ENCODE results near the gene PHLDB2. TPM values are rescaled to one million over a fixed set of nuclear protein-coding genes. Genes with fewer than 3 reads are reported as not detected.

The PHLDB2 gene
- total RNA-seq, 2 donors from 2014 or later, result 15.3 to 32.3 TPM

DNA sequence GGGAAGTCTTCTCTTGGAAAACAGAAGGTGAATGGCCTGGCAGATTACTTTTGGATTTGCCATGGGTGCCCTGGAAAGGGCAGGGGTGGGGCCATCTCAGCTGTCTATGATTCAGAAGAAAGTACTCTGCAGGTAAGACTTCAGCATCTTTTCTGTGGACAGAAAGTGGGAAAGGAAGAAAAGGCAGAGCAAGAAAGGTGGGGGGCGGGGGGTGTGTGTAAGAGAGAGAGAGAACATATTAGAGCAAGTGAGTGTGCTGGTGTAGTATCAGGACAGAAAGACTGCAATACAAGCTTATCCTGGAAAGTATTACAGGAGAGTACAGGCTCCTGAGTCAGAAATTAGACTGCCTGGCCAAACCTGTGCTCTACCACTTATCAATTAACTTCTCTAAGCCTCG lies 145.1 kb downstream of the PHLDB2 start:
- Histone ChIP-seq H3K36me3 (no peaks in the 10 kb centered on the region), H3K4me3 (no peak overlapping the region), H3K27me3 (replicated peaks; ENCODE audit: insufficient read depth) (no peaks in the 10 kb centered on the region), H3K27ac (no peak overlapping the region), H3K9me3 (no peaks in the 10 kb centered on the region), H3K4me1 (replicated peaks) (no peaks in the 10 kb centered on the region)
- 89% methylated on average over 2 of the region's 2 CpGs for WGBS
- intact Hi-C loops (cut with DNase I), result no loop called here
- no peak for TF ChIP-seq CTCF (IDR thresholded peaks at IDR 0.05)
- TF ChIP-seq POLR2AphosphoS5 (IDR thresholded peaks at IDR 0.05), result no peak
- no peak for TF ChIP-seq POLR2A (IDR thresholded peaks at IDR 0.05)
- DNase-seq (ENCODE audit: low spot score), result no peak

DNA sequence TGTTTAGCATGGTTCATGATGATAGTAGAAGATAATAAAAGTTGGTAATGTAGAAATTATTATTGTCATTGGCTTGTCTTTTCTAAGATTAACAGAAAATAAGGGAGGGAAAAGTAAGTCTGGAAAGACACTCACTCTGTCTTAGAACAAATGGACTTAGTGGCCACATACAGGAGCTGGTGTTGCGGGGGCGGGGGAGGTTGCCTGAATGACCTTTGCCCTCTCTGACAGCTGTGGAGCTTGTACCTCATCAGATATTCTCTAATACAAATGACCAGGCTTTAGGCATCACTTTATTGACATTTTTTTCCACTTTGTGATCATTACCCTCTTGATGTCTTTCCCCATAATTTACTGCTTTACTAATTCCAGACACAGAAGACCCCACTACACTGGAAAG lies 145.6 kb downstream of the PHLDB2 start:
- no peaks in the 10 kb centered on the region for H3K27me3 ChIP-seq (replicated peaks; ENCODE audit: insufficient read depth)
- WGBS, result 80% methylated on average over 2 of the region's 2 CpGs
- TF ChIP-seq POLR2A (IDR thresholded peaks at IDR 0.05) (no peak), POLR2AphosphoS5 (IDR thresholded peaks at IDR 0.05) (no peak), CTCF (IDR thresholded peaks at IDR 0.05) (no peak)
- H3K4me1 ChIP-seq (replicated peaks), result no peaks in the 10 kb centered on the region
- intact Hi-C loops (cut with DNase I), result no loop called here
- no peak overlapping the region for H3K4me3 ChIP-seq
- H3K9me3 ChIP-seq, result no peaks in the 10 kb centered on the region
- DNase-seq (ENCODE audit: low spot score), result no peak
- H3K27ac ChIP-seq, result no peak overlapping the region
- no peaks in the 10 kb centered on the region for H3K36me3 ChIP-seq

GRCh38 chr3:112005091-112005672 lies 146.1 kb downstream of the PHLDB2 start:
- no peaks in the 10 kb centered on the region for H3K4me1 ChIP-seq (replicated peaks)
- H3K36me3 ChIP-seq, result no peaks in the 10 kb centered on the region
- WGBS, result 72% methylated on average over 4 of the region's 4 CpGs
- H3K4me3 ChIP-seq, result no peak overlapping the region
- no peaks in the 10 kb centered on the region for H3K27me3 ChIP-seq (replicated peaks; ENCODE audit: insufficient read depth)
- DNase-seq (ENCODE audit: low spot score), result no peak
- TF ChIP-seq CTCF (IDR thresholded peaks at IDR 0.05), result no peak
- no peak for TF ChIP-seq POLR2AphosphoS5 (IDR thresholded peaks at IDR 0.05)
- no peak for TF ChIP-seq POLR2A (IDR thresholded peaks at IDR 0.05)
- H3K9me3 ChIP-seq, result no peaks in the 10 kb centered on the region
- no peak overlapping the region for H3K27ac ChIP-seq
- intact Hi-C loops (cut with DNase I), result no loop called here

GRCh38 chr3:112007633-112008032 lies 148.6 kb downstream of the PHLDB2 start:
- TF ChIP-seq POLR2A (IDR thresholded peaks at IDR 0.05), result no peak
- no peak for TF ChIP-seq POLR2AphosphoS5 (IDR thresholded peaks at IDR 0.05)
- TF ChIP-seq CTCF (IDR thresholded peaks at IDR 0.05), result no peak
- Histone ChIP-seq H3K36me3 (no peaks in the 10 kb centered on the region), H3K4me1 (replicated peaks) (no peaks in the 10 kb centered on the region), H3K4me3 (no peak overlapping the region), H3K27ac (no peak overlapping the region), H3K9me3 (no peaks in the 10 kb centered on the region), H3K27me3 (replicated peaks; ENCODE audit: insufficient read depth) (no peaks in the 10 kb centered on the region)
- DNase-seq (ENCODE audit: low spot score), result no peak
- 19% methylated on average over 1 of the region's 1 CpG for WGBS
- intact Hi-C loops (cut with DNase I), result no loop called here

DNA sequence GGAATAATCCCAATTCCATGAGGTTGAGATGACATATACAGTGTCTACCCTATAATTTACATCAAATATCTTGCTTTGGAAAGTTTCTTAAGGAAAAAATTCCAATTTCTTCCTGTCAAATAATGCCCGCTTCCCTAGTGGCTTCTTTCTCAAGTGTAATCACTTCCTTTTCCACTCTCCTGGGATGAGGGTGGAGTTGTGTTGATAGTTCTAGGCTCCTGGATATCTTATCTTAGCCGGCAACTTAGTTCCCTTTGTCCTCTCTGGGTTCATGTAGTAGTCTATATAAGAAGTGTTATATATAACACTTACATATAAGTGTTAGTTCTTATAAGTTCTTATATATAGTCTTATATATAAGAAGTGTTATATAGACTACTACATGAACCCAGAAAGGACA lies 150.6 kb downstream of the PHLDB2 start:
- TF ChIP-seq POLR2AphosphoS5 (IDR thresholded peaks at IDR 0.05) (no peak), POLR2A (IDR thresholded peaks at IDR 0.05) (no peak), CTCF (IDR thresholded peaks at IDR 0.05) (no peak)
- Histone ChIP-seq H3K4me3 (no peak overlapping the region), H3K4me1 (replicated peaks) (no peaks in the 10 kb centered on the region), H3K36me3 (no peaks in the 10 kb centered on the region), H3K27ac (no peak overlapping the region), H3K27me3 (replicated peaks; ENCODE audit: insufficient read depth) (no peaks in the 10 kb centered on the region), H3K9me3 (no peaks in the 10 kb centered on the region)
- DNase-seq (ENCODE audit: low spot score), result no peak
- WGBS, result 94% methylated on average over 2 of the region's 2 CpGs
- intact Hi-C loops (cut with DNase I), result no loop called here
